Activated B cell treated with CpG ODN at 0.5 μM for 24 hours (primary cell): ENCODE results near the gene PPM1N. TPM values are rescaled to one million over a fixed set of nuclear protein-coding genes. Genes with fewer than 3 reads are reported as not detected.

Experiments
- ATAC-seq: fragments of 200-7000 bp; cut with Tn5 transposase; one replicate; pipeline ENCODE4 v1.10.0; 2021; ENCODE audit warnings: low read depth, mild to moderate bottlenecking, moderate library complexity
- CTCF ChIA-PET: fragments of 350-600 bp; sonication (Branson Sonifier 250); formaldehyde crosslinking; loops from one replicate; lab custom pipeline; 2021; ENCODE audit warnings: antibody characterized with exemption; lab: Charles Lee
- POLR2A ChIA-PET: fragments of 350-600 bp; sonication (Branson Sonifier 250); formaldehyde crosslinking; loops from one replicate; lab custom pipeline; 2021; ENCODE audit warnings: antibody characterized with exemption; lab: Charles Lee
- DNase-seq: peaks from one replicate; pipeline ENCODE4 v3.0.0; 2022
- H3K27ac Mint-ChIP-seq: one replicate; pipeline ENCODE4 v1.8.0; 2020; ENCODE audit warnings: mixed read lengths
- H3K27me3 Mint-ChIP-seq: one replicate; pipeline ENCODE4 v1.8.0; 2021; ENCODE audit warnings: mixed read lengths
- H3K36me3 Mint-ChIP-seq: one replicate; pipeline ENCODE4 v1.8.0; 2021; ENCODE audit warnings: low read depth, mixed read lengths
- H3K4me1 Mint-ChIP-seq: one replicate; pipeline ENCODE4 v1.8.0; 2021; ENCODE audit warnings: mixed read lengths
- H3K4me3 Mint-ChIP-seq: one replicate; pipeline ENCODE4 v1.8.0; 2020; ENCODE audit warnings: mild to moderate bottlenecking, mixed read lengths
- H3K9me3 Mint-ChIP-seq: one replicate; pipeline ENCODE4 v1.8.0; 2020; ENCODE audit warnings: mixed read lengths
- intact Hi-C: fragments of 100-400 bp; cut with micrococcal nuclease; formaldehyde crosslinking; loops from one replicate; pipeline ENCODE4 v1.15.1; 2024
- total RNA-seq: library from RNA; stranded (reverse); gene quantifications from 2 replicates; pipeline ENCODE4 v1.2.3, GENCODE V29; 2022
- TF ChIP-seq, protein P1 (sequence below): fragments of 200-600 bp; IDR thresholded peaks from one replicate; pipeline ENCODE4 v1.8.0; 2022; ENCODE audit warnings: antibody characterized with exemption, mild to moderate bottlenecking

The PPM1N gene
- total RNA-seq, 1 donor from 2014 or later = 0.80 TPM

DNA sequence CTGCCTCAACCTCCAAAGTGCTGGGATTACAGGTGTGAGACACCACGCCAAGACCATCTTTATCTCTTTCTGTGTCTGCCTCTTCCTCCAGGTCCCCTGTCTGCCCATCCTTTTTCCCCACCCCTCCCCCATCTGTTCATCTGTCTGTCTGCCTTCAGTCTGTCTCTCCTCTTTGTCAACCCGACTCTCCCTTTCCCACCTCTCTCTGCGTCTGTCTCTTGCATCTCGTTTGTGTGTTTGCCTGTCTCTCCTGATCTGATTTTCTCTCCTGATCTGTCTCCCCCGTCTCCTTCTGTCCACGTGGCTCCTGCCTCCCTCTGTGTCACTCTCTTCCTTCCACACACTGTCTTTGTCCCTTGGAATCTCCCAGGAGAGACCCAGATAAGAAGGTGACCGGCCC is 19.0 kb downstream of the PPM1N start:
- Mint-ChIP-seq H3K27me3 (no peaks in the 10 kb centered on the region), H3K36me3 (peaks cover 52% of the 10 kb centered on the region), H3K4me3 (no peak overlapping the region), H3K27ac (peak overlapping the region; percentile 32), H3K9me3 (no peaks in the 10 kb centered on the region), H3K4me1 (peaks cover 47% of the 10 kb centered on the region)
- ChIA-PET CTCF (interaction anchor here (0.8 kb wide), 1 partner anchor 125 kb away, joined by 3 read pairs; no protein-coding TSS in a partner anchor), POLR2A (interaction anchor here (1.0 to 2.9 kb wide), 2 partner anchors 10 to 125 kb away, joined by 3 to 22 read pairs; no protein-coding TSS in a partner anchor)
- intact Hi-C loops = no loop called here
- TF ChIP-seq, protein P1, sequence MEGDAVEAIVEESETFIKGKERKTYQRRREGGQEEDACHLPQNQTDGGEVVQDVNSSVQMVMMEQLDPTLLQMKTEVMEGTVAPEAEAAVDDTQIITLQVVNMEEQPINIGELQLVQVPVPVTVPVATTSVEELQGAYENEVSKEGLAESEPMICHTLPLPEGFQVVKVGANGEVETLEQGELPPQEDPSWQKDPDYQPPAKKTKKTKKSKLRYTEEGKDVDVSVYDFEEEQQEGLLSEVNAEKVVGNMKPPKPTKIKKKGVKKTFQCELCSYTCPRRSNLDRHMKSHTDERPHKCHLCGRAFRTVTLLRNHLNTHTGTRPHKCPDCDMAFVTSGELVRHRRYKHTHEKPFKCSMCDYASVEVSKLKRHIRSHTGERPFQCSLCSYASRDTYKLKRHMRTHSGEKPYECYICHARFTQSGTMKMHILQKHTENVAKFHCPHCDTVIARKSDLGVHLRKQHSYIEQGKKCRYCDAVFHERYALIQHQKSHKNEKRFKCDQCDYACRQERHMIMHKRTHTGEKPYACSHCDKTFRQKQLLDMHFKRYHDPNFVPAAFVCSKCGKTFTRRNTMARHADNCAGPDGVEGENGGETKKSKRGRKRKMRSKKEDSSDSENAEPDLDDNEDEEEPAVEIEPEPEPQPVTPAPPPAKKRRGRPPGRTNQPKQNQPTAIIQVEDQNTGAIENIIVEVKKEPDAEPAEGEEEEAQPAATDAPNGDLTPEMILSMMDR = no peak
- DNase-seq = no peak
- no peak for ATAC-seq

DNA sequence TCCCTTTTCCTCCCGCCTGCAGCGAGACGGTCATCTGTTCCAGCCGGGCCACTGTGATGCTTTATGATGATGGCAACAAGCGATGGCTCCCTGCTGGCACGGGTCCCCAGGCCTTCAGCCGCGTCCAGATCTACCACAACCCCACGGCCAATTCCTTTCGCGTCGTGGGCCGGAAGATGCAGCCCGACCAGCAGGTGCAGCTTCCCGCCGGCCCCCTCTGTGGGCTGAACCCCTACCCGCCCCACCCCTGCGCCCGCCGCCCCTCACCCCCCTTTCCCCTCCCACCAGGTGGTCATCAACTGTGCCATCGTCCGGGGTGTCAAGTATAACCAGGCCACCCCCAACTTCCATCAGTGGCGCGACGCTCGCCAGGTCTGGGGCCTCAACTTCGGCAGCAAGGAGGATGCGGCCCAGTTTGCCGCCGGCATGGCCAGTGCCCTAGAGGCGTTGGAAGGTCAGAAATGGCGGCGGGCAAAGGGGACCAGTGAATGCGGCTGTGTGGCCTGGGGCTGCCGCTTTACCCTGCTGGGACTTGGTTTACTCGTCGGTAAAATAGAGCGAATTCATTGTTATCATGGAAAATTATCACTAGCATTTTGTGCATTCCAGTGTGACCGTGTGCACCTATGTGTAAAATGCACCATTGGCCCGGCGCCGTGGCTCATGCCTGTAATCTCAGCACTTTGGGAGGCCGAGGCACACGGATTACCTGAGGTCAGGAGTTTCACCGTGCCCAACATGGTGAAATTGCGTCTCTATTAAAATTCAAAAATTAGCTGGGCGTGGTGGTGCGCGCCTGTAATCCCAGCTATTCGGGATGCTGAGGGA is 19.6 kb downstream of the PPM1N start:
- TF ChIP-seq, protein P1 = no peak
- Mint-ChIP-seq H3K36me3 (peaks cover 55% of the 10 kb centered on the region), H3K27ac (peak overlapping the region; percentile 53), H3K4me1 (peaks cover 40% of the 10 kb centered on the region), H3K4me3 (no peak overlapping the region), H3K27me3 (no peaks in the 10 kb centered on the region), H3K9me3 (no peaks in the 10 kb centered on the region)
- ChIA-PET CTCF (interaction anchor here (1.7 kb wide), 1 partner anchor 39 kb away, joined by 4 read pairs; no protein-coding TSS in a partner anchor), POLR2A (interaction anchor here (0.6 to 1.7 kb wide), 2 partner anchors 8 to 185 kb away, joined by 3 to 4 read pairs; no protein-coding TSS in a partner anchor)
- ATAC-seq (no peak), DNase-seq (no peak)
- intact Hi-C loops = no loop called here

DNA sequence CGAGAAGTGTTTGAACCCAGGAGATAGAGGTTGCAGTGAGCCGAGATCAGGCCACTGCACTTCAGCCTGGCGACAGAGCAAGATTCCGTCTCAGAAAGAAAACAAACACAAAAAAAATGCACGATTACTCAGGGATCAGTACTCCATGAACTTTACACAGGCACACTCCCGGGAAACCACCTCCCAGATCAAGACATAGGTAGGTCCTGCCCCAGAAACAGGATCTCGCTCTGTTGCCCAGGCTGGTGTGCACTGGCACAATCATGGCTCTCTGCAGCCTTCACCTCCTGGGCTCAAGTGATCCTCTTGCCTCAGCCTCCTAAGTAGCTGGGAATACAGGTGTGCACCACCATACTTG is 20.2 kb downstream of the PPM1N start:
- intact Hi-C loops = no loop called here
- Mint-ChIP-seq H3K4me3 (no peak overlapping the region), H3K4me1 (peaks cover 38% of the 10 kb centered on the region), H3K9me3 (no peaks in the 10 kb centered on the region), H3K36me3 (peaks cover 55% of the 10 kb centered on the region), H3K27ac (no peak overlapping the region), H3K27me3 (no peaks in the 10 kb centered on the region)
- TF ChIP-seq, protein P1 = no peak
- ChIA-PET CTCF (interaction anchor here (1.7 kb wide), 1 partner anchor 40 kb away, joined by 4 read pairs; no protein-coding TSS in a partner anchor), POLR2A (interaction anchor here (1.7 kb wide), 1 partner anchor 9 kb away, joined by 4 read pairs; no protein-coding TSS in a partner anchor)
- ATAC-seq = no peak
- no peak for DNase-seq

DNA sequence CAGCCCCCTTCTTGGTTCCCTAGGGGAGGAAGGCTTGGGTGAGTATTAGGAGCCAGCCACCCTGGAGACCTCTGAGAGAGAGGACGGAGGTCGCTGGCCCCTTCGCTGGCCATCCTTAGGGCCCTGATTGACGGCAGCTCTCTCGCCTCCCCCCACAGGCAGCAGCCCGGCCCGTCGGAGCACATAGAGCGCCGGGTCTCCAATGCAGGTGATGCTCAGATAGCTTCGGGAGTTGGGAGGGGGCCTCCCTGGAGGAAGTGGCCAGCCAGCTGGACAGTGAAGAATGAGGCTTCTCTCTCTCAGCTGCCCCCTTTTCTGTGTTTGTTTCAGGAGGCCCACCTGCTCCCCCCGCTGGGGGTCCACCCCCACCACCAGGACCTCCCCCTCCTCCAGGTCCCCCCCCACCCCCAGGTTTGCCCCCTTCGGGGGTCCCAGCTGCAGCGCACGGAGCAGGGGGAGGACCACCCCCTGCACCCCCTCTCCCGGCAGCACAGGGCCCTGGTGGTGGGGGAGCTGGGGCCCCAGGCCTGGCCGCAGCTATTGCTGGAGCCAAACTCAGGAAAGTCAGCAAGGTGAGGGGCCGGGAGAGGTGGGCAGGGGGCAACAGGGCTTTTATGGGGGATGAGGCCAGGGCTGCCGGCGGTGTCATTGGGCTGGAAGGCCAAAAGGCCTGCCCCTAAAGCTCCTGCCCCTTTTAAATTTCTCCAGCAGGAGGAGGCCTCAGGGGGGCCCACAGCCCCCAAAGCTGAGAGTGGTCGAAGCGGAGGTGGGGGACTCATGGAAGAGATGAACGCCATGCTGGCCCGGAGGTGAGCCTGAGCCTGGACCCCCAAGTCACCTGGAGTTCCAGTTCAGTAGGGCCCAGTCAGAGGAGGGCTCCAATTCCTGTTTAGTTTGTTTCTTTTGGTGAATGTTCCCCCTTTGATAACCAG is 24.0 kb downstream of the PPM1N start:
- peaks cover 74% of the 10 kb centered on the region for H3K36me3 Mint-ChIP-seq
- H3K27ac Mint-ChIP-seq = peak overlapping the region; percentile 18
- TF ChIP-seq, protein P1 = no peak
- ChIA-PET POLR2A (interaction anchor here (0.5 kb wide), 1 partner anchor 94 kb away, joined by 3 read pairs; no protein-coding TSS in a partner anchor), CTCF (interaction anchor here (0.7 to 1.5 kb wide), 4 partner anchors 23 to 120 kb away, joined by 3 to 4 read pairs (median 3); no protein-coding TSS in a partner anchor)
- intact Hi-C loops = no loop called here
- H3K27me3 Mint-ChIP-seq = no peaks in the 10 kb centered on the region
- H3K4me3 Mint-ChIP-seq = no peak overlapping the region
- ATAC-seq (no peak), DNase-seq (no peak)
- peaks cover 17% of the 10 kb centered on the region for H3K4me1 Mint-ChIP-seq
- no peaks in the 10 kb centered on the region for H3K9me3 Mint-ChIP-seq
